HCT116 (cell line): ENCODE data around the gene CEMIP2.

Experiments
- EGR1 ChIP-seq: IDR thresholded peaks from 2 replicates; pipeline ENCODE4 v1.6.1; 2012; ENCODE audit warnings: low read depth
- FOSL1 ChIP-seq: IDR thresholded peaks from 2 replicates; pipeline ENCODE4 v1.6.1; 2012; ENCODE audit warnings: low read depth
- JUND ChIP-seq: IDR thresholded peaks from 2 replicates; pipeline ENCODE4 v1.6.1; 2012
- POLR2A ChIP-seq: IDR thresholded peaks from 2 replicates; pipeline ENCODE4 v1.7.0; 2011; ENCODE audit warnings: borderline replicate concordance; ENCODE audit not compliant: insufficient read depth, insufficient read length; ENCODE audit errors: extremely low read depth
- POLR2AphosphoS5 ChIP-seq: IDR thresholded peaks from 2 replicates; pipeline ENCODE4 v1.6.1; 2011; ENCODE audit warnings: mild to moderate bottlenecking, low read depth, low read length, moderate library complexity
- SP1 ChIP-seq: IDR thresholded peaks from 2 replicates; pipeline ENCODE4 v1.6.1; 2012; ENCODE audit warnings: low read depth
- SRF ChIP-seq: IDR thresholded peaks from 2 replicates; pipeline ENCODE4 v1.6.1; 2012; ENCODE audit warnings: low read depth
- YY1 ChIP-seq: IDR thresholded peaks from 2 replicates; pipeline ENCODE4 v1.6.1; 2011; ENCODE audit warnings: low read length, low read depth, moderate library complexity, mild to moderate bottlenecking; ENCODE audit not compliant: insufficient replicate concordance; ENCODE audit errors: extremely low read depth
- ZNF274 ChIP-seq: fragments of 200-500 bp; sonication (Bioruptor generic); IDR thresholded peaks from 2 replicates; pipeline ENCODE4 v1.6.1; 2014; ENCODE audit warnings: mild to moderate bottlenecking, low read depth, low read length, inconsistent platforms
- TF ChIP-seq, protein P1 (sequence below): IDR thresholded peaks from 2 replicates; pipeline ENCODE4 v1.6.1; 2012
- TF ChIP-seq, protein P2 (sequence below), 3 experiments: fragments of 200-600 bp in 1 of 3; sonication (generic) in 1 of 3; IDR thresholded peaks in 2 of 3; conservative IDR thresholded peaks in 1 of 3; 2 replicates each; pipeline ENCODE4 v1.5.1; 2012 to 2017; ENCODE audit warnings: low read depth in 2 of 3, low read length in 2 of 3, antibody characterized with exemption in 1 of 3, borderline replicate concordance in 1 of 3, control low read depth in 1 of 3, mild to moderate bottlenecking in 1 of 3, mixed read lengths in 1 of 3, mixed run types in 1 of 3, moderate library complexity in 1 of 3; ENCODE audit not compliant: insufficient read depth in 1 of 3
- TF ChIP-seq, protein P3 (sequence below): IDR thresholded peaks from 2 replicates; pipeline ENCODE4 v1.6.1; 2012

DNA sequence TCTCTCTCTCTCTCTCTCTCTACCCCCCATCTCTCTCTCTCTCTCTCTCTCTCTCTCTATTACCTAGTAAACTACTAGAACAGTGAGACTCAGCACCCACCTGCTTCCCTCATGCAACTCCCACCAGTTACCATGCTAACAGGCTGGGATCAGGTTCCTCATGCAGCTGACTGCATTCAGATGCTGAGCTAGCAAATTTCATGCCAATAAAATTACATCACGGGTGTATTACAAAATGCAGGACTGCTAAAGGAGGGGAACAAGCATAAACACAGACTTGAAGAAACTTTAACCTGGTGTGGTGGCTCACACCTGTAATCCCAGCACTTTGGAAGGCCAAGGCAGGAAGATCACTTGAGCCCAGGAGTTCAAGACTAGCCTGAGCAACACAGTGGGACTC lies 76.0 kb downstream of the CEMIP2 start:
- TF ChIP-seq, protein P1, sequence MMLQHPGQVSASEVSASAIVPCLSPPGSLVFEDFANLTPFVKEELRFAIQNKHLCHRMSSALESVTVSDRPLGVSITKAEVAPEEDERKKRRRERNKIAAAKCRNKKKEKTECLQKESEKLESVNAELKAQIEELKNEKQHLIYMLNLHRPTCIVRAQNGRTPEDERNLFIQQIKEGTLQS, result no peak
- TF ChIP-seq JUND (no peak), POLR2AphosphoS5 (no peak), FOSL1 (no peak), ZNF274 (no peak), POLR2A (no peak), SRF (no peak), EGR1 (no peak), SP1 (no peak), YY1 (no peak)
- TF ChIP-seq, protein P2, sequence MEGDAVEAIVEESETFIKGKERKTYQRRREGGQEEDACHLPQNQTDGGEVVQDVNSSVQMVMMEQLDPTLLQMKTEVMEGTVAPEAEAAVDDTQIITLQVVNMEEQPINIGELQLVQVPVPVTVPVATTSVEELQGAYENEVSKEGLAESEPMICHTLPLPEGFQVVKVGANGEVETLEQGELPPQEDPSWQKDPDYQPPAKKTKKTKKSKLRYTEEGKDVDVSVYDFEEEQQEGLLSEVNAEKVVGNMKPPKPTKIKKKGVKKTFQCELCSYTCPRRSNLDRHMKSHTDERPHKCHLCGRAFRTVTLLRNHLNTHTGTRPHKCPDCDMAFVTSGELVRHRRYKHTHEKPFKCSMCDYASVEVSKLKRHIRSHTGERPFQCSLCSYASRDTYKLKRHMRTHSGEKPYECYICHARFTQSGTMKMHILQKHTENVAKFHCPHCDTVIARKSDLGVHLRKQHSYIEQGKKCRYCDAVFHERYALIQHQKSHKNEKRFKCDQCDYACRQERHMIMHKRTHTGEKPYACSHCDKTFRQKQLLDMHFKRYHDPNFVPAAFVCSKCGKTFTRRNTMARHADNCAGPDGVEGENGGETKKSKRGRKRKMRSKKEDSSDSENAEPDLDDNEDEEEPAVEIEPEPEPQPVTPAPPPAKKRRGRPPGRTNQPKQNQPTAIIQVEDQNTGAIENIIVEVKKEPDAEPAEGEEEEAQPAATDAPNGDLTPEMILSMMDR (IDR thresholded peaks at IDR 0.05 in 2 of 3, conservative IDR thresholded peaks at IDR 0.05 in 1 of 3; ENCODE audit: borderline replicate concordance in 1 of 3, insufficient read depth in 1 of 3, low read depth in 2 of 3, low read length in 2 of 3), result no peak
- TF ChIP-seq, protein P3, sequence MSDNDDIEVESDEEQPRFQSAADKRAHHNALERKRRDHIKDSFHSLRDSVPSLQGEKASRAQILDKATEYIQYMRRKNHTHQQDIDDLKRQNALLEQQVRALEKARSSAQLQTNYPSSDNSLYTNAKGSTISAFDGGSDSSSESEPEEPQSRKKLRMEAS, result no peak
